Left colon (tissue), 2 donors: ENCODE measurements around the gene PRR7. TPM values are rescaled to one million over a fixed set of nuclear protein-coding genes. Genes with fewer than 3 reads are reported as not detected.

Experiments
- ATAC-seq: fragments of 200-7000 bp; cut with Tn5 transposase; one replicate; pipeline ENCODE4 v1.9.1; 2020; ENCODE audit warnings: mild to moderate bottlenecking, moderate library complexity
- DNase-seq, 2 donors: peaks; one replicate each; pipeline ENCODE4 v3.0.0-alpha.2; 2020
- intact Hi-C, 2 donors: fragments of 100-400 bp; cut with DNase I in 1 of 2; cut with micrococcal nuclease in 1 of 2; formaldehyde crosslinking; loops; one replicate each; pipeline versions ENCODE4 v1.11.2 to v1.14.0; 2022; cut with DNase I, micrococcal nuclease
- total RNA-seq, 2 donors: library from RNA; stranded (reverse); fragmentation: NEBNext Ultra II Directional; extraction: Animal tissue kit (Norgen Biotek cat#: 25700); gene quantifications; one replicate each; pipeline ENCODE4 v1.2.1, GENCODE V29; 2021
- donor health status: DM: no; HTN: no; CAD: no.
- donor health status: DM: yes; HTN: yes; CAD: no.

PRR7 gene
- total RNA-seq, 2 donors from 2014 or later, result 1.6 to 2.2 TPM

GRCh38 chr5:177490311-177490991, 43.8 kb downstream of the PRR7 start:
- ATAC-seq, result no peak
- intact Hi-C loops, result no loop called here
- no peak for DNase-seq

DNA sequence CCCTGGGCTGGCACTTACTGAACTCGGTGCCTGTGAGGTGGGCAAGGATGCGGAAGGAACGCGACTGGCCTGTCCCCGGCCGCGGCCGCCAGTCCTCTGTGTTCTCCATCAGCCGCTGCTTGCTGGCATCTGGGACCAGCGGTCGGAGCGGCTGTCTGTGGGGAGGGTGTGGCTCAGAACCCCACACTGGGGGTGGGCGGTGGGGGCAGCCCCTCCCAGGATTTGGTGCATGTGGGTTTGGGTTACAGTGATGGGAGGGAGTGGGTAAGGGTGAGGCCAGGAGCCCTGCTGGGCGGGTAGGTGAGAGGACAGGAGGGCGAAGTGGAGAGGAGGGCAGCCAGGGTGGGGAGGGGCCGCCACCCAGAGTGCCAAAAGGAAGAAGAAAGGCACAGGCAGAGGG, 44.4 kb downstream of the PRR7 start:
- DNase-seq, result no peak
- intact Hi-C loops, result no loop called here
- ATAC-seq, result no peak

- DNase-seq (peak in 1 of 2 donors; percentile 57), ATAC-seq (peak; percentile 64)
- intact Hi-C loops, result no loop called here
Measured at GRCh38 chr5:177491429-177491945, 44.9 kb downstream of the PRR7 start.

DNA sequence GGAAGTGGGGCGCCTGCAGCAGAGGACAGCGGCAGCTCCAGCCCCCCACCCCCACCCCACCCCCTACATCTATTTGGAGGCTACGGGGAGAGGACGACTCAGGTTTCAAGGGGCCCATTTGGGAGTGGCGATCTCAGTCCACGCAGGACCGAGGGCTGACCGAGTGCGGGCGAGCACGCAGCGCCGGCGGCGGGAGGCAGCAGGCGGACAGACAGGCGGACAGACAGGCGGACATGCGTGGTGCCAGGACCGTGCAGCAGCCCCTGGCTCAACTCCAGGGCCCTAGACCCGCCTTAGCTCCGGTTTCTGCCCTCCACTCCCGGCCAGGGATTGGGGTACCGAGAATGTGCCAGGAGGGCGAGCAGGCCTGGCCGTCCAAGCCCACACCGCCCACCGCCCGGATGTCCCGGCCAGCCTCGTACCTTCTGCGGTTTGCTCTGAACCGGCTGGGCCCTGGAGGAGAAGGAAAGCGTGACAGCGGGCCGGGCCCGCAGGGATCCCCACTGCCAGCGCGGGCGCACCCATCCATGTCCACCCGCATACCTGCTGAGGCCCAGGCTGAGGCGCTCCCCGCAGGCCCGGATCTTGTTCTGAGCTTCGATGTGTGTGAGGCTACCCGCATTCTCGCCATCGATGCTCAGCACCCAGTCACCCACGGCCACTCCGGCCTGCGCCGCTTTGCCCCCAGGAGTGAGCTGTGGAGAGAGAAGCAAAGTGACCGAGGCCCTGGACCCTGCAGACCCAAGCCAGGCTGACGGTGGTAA, 45.6 kb downstream of the PRR7 start:
- intact Hi-C loops, result no loop called here
- DNase-seq (no peak), ATAC-seq (no peak)

DNA sequence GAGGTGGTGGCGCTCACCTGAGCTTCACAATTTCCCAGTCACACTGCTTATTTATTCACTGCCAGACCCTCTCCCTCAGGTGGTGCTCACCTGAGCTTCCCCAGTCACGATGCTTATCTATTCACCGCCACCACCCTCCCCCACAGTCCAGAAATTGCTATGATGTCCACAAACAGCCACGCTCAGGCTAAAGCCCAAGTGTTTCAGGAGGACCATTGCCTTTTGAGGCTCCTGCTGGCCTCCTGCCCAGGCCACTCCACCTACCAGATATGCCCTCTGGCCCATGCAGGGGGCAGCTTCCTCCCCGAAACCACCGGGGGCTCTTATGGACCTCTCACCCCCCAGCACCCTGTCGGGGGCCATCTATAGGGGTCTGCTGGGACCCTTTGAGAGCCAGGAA, 46.2 kb downstream of the PRR7 start:
- DNase-seq (no peak), ATAC-seq (no peak)
- intact Hi-C loops, result no loop called here

GRCh38 chr5:177493795-177494345, 47.3 kb downstream of the PRR7 start:
- DNase-seq, result no peak
- ATAC-seq, result no peak
- intact Hi-C loops, result no loop called here

DNA sequence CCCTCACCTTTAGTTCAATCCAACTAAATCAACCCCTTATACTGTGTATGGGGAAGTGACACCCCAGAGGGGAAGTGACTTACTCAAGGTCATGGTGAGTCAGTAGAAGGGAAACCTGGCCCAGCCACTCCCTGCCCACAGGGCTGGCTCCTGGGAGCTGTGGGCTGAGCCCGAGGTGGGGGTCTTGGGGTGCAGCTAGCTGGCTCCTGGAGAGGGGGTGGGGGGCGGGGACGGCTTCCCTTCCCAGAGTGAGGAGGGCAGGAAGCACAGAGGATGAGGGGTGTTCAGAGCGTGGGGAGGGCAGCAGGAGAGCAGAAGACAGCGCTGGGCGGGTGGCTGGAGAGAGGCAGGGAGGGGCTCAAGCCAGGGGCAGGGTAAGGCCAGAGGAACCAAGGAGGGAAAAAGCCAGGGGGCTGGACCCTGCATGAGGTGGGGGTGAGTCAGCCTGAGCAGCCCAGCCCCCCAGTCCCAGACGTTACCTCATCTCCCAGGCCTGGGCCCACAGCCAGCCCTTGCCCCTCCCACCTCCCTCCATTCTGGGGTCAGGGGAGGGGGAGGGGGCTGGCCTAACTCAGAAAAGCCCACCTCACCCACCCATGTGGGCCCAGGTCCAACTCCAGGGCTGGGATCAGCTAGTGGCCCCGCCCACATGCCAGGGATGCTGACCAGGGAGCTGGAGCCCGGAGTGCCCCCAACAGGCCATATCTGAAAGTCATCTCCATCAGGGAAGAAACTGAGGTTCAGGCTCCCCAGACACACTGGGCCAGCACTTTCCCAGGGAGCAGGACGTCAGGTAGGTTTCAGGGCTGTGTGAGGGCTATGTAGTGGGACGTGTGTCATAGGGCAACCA, 48.0 kb downstream of the PRR7 start:
- intact Hi-C loops, result no loop called here
- peak; percentile 56 to 58 for DNase-seq
- ATAC-seq, result no peak

GRCh38 chr5:177495243-177496060, 48.8 kb downstream of the PRR7 start:
- DNase-seq, result peak; percentile 54 to 80
- intact Hi-C loops, result no loop called here
- no peak for ATAC-seq

DNA sequence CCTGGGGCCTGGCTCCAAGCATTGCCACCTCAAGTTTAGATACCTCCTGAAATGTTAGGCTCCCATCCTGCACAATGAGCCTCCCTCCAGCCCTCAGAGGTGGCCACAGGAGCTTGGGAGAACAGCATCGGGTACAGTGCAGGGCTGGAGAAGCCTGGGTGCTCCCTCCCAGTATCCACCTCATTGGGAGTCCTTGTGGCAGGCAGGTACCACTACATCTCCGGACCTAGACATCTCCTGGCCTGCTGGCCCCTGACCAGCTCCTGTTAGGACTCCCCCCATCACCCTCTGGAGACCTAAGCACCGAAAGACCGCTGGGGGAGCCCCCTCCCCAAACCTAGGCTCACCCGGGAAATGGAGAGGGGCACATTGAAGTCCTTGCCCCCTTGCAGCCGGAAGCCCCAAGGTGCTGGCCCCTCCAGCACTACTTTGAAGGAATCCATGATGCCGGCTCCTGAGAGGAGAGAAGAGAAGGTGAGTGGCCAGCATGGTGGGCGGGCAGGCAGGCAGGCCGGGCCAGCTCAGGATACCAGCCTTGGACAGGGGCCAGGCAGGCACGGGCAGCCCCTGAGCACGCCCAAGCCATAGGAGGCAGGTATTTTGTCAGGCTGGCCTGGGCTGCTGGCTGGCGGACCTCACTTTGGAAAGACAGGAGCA, 49.6 kb downstream of the PRR7 start:
- DNase-seq, result no peak
- intact Hi-C loops, result no loop called here
- ATAC-seq, result no peak

DNA sequence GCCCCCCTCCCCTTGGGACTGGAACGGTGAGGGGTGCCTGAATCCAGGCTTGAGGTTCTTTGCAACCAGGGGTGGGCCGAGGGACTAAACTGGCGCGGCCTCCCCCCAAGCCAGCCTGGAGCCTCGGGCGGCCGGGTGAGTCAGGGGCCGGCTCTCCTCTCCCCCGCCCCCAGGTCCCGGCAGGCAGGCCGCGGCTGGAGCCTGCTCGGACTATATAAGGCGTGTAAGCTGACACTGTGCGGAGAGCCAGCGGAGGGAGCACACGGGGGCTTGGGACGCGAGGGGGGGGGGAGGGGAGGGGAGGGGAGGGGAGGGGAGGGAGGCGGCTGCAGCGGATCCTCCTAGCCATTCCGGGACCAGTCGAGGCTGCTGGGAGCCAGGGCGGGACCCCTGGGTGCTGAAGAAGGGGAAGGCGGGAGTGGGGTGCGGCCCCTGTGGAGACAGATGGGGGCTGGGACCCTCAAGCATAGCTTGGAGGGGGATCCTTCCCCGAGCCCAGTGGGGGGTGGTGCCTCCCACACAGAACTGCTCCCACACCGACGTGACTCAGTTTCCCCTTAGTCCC, 50.2 kb downstream of the PRR7 start:
- intact Hi-C loops, result no loop called here
- DNase-seq (peak; percentile 54 to 81), ATAC-seq (peak; percentile 2)

GRCh38 chr5:177497292-177498012, 50.8 kb downstream of the PRR7 start, which contains the start of gene PDLIM7:
Gene PDLIM7 (minus strand): TSS chr5:177497604. CDS start chr5:177496512, 1,092 bp downstream.
- ATAC-seq, result peak; percentile 89
- intact Hi-C loops, result no loop called here
- DNase-seq, result peak; percentile 96 to 98

DNA sequence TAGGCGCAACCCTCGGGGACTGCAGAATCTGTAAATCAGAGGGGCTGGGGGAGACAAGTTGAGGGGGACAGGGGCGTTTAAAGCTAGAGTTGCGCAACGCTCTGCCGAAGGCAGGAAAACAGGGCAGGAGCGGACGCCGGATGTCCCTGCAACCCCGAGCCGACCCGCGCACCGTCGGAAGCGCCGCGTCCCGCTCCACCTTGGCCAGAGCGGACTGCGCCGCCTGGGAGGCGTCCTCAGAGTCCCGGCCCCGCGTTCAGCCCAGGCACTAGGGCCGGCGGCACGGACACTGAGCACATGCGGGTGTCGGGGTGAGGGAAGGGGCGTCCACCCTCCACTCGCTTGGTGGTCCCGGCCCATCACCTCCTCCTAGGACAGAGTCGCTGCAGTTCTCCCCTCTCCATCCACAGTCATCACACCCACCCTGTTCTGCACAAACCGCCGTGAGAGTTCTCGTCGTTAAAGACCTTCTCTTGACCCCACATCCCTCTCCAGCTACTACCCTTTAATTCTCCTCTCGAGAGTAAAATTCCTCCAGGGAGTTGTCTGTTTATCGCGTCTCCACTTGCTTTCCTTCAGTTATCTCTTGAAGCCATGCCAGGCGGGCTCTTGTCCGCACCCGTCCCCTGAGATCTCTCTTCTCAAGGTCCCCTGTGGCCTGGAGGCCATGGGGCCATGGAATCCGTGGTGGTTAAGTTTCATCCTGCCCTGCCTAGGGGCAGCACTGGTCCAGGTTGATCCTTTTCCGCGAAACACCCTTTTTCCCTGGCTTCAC, 51.6 kb downstream of the PRR7 start:
- ATAC-seq (peak; percentile 19), DNase-seq (peak in 1 of 2 donors; percentile 57)
- intact Hi-C loops, result no loop called here

DNA sequence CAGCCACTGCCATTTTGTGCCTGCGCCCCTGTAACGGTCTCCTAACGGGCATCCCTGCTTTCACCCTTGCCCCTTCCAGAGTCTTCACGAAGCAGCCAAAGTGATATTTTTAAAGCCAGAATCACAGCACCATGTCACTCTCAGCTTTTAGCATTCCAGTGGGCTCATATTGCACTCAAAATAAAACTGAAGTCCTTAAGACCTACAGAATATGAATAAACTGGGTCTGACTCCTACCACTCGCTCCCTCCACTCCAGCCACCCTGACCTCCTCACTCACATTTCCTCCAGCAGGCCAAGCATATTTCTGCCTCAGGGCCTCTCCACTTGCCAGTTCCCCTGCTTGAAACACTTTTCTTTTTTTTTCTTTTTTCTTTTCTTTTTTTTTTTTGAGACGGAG, 53.2 kb downstream of the PRR7 start:
- DNase-seq, result no peak
- intact Hi-C loops, result loop anchor here in 1 of 2 donors (5.0 kb wide), 1 partner anchor 108 kb away; no protein-coding TSS in a partner anchor

GRCh38 chr5:177500685-177501522, 54.3 kb downstream of the PRR7 start:
- peak; percentile 84 to 97 for DNase-seq
- peak; percentile 30 for ATAC-seq
- intact Hi-C loops, result loop anchor here in 1 of 2 donors (5.0 kb wide), 1 partner anchor 109 kb away; no protein-coding TSS in a partner anchor

More for the DNA sequence above, 53.2 kb downstream of the PRR7 start:
- no peak for ATAC-seq
